NCI-H774 (cell line): ENCODE results near the gene SNRPA1.
"Not testable (repeated sequence)": the region's sequence is repeated elsewhere in the genome, so short reads cannot be mapped to it uniquely, and the experiment has no call there.

Experiments
- DNase-seq: peaks from one replicate; lab custom pipeline; 2025; lab: John Stamatoyannopoulos, UW

SNRPA1 gene

GRCh38 chr15:101294731-101295606 lies at the start of gene SNRPA1:
Gene SNRPA1, minus strand, starts transcription at chr15:101295248. Its CDS starts 70 bp downstream, at chr15:101295178.
- peak; percentile 93 for DNase-seq

GRCh38 chr15:101342056-101342455 lies 47.0 kb upstream of the SNRPA1 start:
- DNase-seq: no peak

GRCh38 chr15:101338502-101339057 lies 43.5 kb upstream of the SNRPA1 start:
- no peak for DNase-seq

DNA sequence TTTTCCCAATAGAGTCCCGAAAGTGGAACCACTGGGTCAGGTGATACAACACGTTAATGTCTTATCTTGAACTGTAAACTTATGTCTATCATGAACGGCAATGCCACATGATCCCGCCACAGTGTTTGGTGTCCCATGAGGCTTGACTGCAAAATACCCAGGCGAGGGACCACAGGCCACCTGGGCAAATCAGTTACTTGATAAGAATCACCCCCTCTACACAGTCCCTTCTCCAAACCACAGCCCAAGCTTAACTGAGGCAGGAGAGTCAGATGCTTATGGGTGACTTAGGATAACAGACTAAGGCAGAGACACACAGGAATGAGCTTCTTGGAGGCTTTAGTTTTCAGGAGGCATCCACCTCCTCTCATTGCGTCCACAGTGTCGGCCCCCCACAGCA lies 42.9 kb upstream of the SNRPA1 start:
- no peak for DNase-seq

GRCh38 chr15:101333907-101334789 lies 39.1 kb upstream of the SNRPA1 start:
- not testable (repeated sequence) for DNase-seq

DNA sequence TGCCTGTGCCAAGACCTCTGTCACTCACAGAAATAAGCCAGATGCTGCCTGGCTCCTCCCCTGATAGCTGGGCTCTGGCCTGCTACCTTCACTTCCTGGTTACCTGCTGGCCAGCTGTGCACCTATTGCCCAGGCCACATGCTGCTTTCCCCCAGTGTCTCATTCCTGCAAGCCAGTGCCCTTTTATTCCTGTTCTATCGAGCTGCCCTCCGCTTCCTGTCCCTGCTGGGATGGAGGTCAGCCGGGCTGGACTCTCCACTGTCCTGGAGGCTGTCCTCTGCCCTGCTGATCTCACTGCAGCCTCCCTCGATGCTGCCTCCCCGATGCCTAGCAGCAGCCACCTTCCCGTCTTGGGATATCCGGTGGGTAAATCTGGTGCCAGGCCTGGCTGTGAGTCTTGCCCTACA lies 37.0 kb upstream of the SNRPA1 start:
- DNase-seq: no peak

GRCh38 chr15:101329867-101330380 lies 34.9 kb upstream of the SNRPA1 start:
- DNase-seq: no peak

- no peak for DNase-seq
Measured at GRCh38 chr15:101329309-101329863, 34.3 kb upstream of the SNRPA1 start.

DNA sequence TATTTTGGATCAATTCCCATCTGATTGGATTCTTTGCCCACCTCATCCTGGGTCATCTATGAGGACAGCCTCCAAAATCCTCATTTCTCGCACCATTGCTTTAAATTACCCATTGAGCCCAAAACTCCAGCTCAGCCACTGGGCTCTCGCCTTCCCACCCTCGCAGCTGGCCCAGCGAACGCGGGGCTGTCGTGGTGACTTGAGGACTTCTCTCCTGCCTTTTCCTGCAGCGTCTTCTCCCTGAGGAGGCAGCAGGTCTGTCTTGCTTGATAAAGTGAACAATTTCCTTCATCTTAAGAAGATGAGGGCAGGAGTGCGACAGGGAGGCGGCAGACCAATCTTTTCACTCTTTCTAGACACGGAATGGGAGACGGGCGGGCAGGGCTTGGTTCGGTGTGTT lies 33.0 kb upstream of the SNRPA1 start:
- DNase-seq: no peak

GRCh38 chr15:101327147-101327740 lies 32.2 kb upstream of the SNRPA1 start:
- DNase-seq: no peak

- DNase-seq: no peak
Measured at GRCh38 chr15:101326462-101327146, 31.6 kb upstream of the SNRPA1 start.

- no peak for DNase-seq
Measured at GRCh38 chr15:101326026-101326315, 30.9 kb upstream of the SNRPA1 start.

DNA sequence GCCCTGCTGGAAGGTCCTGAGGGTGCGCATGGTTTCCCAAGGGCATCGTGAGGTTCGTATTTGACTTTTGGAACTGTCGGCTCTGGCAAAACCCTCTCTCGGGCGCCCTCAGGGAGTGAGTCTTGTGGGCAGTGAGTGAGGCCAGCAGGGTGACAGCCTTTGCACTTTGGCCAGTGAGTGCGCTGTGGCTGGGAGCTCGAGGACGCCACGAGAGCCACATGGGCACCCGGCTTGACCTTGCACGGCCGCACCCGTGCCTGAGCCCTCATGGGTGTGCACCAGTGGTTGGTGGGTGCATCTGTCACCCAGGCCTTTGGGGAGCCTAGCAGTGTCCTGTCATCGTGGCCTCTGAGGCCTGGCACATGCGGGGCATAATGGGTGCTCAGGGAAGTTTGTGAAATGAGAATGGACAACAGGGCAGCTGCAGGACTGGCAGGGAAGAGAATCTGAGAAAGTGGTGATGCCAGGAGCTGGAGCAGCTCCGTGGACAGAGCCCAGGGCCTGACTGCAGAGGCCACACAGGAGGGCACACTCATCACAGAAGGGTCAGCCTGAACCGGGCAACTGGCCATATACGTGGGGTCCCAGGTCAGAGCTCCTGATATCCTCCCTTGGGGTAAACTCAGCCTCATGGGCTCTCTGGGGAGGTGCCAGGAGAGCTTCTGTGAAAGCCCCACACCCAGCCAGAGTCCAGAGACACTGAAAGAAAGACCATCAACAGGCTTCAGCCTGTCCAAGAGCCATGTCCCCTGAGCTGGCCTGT lies 30.4 kb upstream of the SNRPA1 start:
- no peak for DNase-seq

GRCh38 chr15:101324524-101325177 lies 29.6 kb upstream of the SNRPA1 start:
- no peak for DNase-seq

DNA sequence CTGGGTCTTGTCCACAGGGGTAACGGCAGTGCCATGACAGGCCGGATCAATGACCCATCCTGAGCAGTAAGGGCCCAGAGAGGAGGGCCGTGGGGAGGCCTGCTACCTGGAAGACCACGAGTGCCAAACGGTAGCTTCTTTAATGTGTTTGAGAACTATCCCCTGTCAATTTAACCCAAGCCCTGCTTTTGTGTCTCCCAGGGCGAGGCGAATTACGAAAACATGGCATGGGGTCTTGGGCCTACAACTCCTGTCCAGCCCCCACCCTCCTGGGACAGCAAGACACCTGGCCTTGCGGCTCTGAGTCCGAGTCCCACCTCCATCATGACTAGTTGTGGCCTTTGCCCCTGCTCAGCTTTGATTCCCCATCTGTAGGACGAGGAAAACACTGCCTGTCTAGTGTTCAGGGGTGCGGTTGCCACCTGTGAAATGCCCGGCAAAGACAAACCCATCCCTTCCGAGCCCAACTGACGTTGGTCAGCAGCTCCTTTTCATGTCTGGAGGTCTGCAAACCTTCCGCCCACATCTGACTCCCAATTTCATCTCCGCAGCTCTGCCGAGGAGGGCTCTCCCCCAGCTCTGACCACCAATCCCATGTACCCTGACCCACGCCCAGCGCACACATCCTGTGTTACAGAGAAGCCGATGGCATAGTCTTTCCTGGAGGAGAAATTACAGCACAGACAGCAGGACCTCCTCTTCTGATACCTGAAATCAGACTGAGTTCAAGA lies 28.9 kb upstream of the SNRPA1 start:
- DNase-seq: no peak

DNA sequence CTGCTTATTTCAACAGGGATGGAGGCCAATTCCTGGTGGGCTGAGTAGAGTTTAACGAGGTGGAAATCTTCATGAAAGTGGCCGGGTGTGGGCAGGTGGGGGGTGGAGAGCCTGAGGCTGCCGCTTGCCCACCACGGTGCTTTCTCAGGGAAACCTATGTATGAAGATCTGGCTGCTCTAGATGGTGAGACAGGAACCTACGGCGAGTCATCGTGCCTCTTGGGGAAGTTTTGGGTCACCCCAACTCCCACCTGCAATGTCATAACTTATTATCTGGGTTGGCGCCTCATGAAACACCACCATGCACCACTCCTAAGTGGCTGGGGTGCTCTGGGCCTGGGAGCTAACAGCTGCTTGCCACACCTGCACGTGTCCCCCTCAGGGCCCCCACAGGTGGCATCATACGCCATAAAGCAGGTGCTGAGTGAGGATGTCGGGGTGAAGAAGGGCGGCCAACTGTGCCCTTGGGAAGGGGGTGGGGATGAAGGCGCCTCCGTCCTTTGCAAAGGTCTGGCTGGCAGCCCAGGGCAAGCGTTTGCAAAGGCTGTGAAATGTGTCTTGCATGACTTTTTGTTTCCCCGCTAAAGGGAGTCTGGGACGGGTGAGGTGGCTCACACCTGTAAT lies 27.9 kb upstream of the SNRPA1 start:
- DNase-seq: no peak

DNA sequence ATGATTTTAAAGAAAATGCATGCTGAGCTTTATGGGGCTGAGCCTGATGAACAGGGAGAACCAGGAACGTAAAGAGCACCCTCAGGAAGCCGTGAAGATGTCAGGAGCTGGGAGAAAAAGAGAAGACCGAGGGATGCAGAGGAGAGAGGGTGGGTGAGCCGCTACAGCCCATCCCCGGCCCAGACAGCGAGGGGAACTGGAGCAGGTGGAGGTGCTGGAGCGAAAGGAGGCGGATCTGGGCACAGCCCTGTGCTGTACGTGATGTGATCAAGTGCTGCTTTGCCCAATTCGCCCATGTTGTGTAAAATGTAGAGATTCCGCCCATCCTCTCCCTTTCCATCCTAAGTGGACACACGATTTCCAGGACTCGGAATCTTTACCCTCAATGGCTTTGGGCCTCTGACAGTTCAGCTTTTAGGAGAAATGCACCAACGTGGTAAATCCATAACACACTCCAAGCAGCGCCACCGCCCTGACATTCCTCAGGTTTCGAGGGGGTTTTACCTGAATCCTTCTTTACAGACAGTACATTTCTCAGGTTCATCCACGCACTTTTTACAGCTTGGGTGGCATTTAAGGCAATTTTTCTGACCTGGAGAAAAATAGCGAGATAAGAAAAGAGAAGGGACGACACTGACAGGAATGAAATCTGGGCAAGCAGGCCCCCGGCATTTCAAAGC lies 27.1 kb upstream of the SNRPA1 start:
- no peak for DNase-seq

- peak; percentile 29 for DNase-seq
Measured at GRCh38 chr15:101320501-101321052, 25.5 kb upstream of the SNRPA1 start.
